K562 (cell line): ENCODE results near the gene CCDC192.

Source experiments
- CTCF ChIP-seq, 3 experiments: IDR thresholded peaks in 2 of 3; conservative IDR thresholded peaks in 1 of 3; 2 replicates each; pipeline ENCODE4 v1.5.1; 2011 to 2012; ENCODE audit warnings: low read length in 3 of 3, mild to moderate bottlenecking in 3 of 3, control low read depth in 2 of 3, improper control_type of control experiment in 1 of 3, inconsistent platforms in 1 of 3, low read depth in 1 of 3, mixed read lengths in 1 of 3, moderate library complexity in 1 of 3; ENCODE audit not compliant: insufficient read depth in 2 of 3
- GABPB1 ChIP-seq: sonication (generic); formaldehyde crosslinking; IDR thresholded peaks from 2 replicates; pipeline ENCODE4 v1.8.0; 2022; ENCODE audit warnings: mild to moderate bottlenecking, missing genetic modification reagents
- PREB ChIP-seq: sonication (generic); formaldehyde crosslinking; IDR thresholded peaks from 2 replicates; pipeline ENCODE4 v1.8.1; 2023; ENCODE audit warnings: mild to moderate bottlenecking, missing genetic modification reagents
- RCOR1 ChIP-seq, 2 experiments: IDR thresholded peaks; 2 replicates each; pipeline ENCODE4 v1.6.1; 2012; ENCODE audit warnings: low read depth in 2 of 2, low read length in 2 of 2, borderline replicate concordance in 1 of 2, improper control_type of control experiment in 1 of 2
- ZFP91 ChIP-seq: sonication (generic); formaldehyde crosslinking; IDR thresholded peaks from 2 replicates; pipeline ENCODE4 v1.8.0; 2022; ENCODE audit warnings: mild to moderate bottlenecking, missing genetic modification reagents
- ZNF407 ChIP-seq: fragments of 450-650 bp; IDR thresholded peaks from 2 replicates; pipeline ENCODE4 v1.6.1; 2016; ENCODE audit warnings: low read depth
- ZNF518B ChIP-seq: fragments of 250-450 bp; sonication (Bioruptor Pico); IDR thresholded peaks from 2 replicates; pipeline ENCODE4 v1.5.0; 2021; ENCODE audit warnings: mild to moderate bottlenecking, moderate library complexity

- TF ChIP-seq ZFP91 (CRISPR knock-in tag) (no peak), ZNF518B (CRISPR knock-in tag) (no peak), ZNF407 (no peak), GABPB1 (CRISPR knock-in tag) (no peak), RCOR1 (IDR thresholded peaks at IDR 0.05; ENCODE audit: borderline replicate concordance in 1 of 2, low read depth in 2 of 2, low read length in 2 of 2) (no peak), CTCF (IDR thresholded peaks at IDR 0.05 in 2 of 3, conservative IDR thresholded peaks at IDR 0.05 in 1 of 3; ENCODE audit: insufficient read depth in 2 of 3, low read depth in 1 of 3, low read length in 3 of 3) (no peak), PREB (CRISPR knock-in tag) (no peak)
Observed at GRCh38 chr5:127935398-127935797, 232.2 kb downstream of the CCDC192 start.
